ENCODE measurements around the gene SEZ6L2. TPM values are rescaled to one million over a fixed set of nuclear protein-coding genes. Genes with fewer than 3 reads are reported as not detected.
"Not testable (repeated sequence)": the region's sequence is repeated elsewhere in the genome, so short reads cannot be mapped to it uniquely, and the experiment has no call there.

Gene SEZ6L2
- total RNA-seq, 1 donor from 2014 or later = 29.1 TPM

DNA sequence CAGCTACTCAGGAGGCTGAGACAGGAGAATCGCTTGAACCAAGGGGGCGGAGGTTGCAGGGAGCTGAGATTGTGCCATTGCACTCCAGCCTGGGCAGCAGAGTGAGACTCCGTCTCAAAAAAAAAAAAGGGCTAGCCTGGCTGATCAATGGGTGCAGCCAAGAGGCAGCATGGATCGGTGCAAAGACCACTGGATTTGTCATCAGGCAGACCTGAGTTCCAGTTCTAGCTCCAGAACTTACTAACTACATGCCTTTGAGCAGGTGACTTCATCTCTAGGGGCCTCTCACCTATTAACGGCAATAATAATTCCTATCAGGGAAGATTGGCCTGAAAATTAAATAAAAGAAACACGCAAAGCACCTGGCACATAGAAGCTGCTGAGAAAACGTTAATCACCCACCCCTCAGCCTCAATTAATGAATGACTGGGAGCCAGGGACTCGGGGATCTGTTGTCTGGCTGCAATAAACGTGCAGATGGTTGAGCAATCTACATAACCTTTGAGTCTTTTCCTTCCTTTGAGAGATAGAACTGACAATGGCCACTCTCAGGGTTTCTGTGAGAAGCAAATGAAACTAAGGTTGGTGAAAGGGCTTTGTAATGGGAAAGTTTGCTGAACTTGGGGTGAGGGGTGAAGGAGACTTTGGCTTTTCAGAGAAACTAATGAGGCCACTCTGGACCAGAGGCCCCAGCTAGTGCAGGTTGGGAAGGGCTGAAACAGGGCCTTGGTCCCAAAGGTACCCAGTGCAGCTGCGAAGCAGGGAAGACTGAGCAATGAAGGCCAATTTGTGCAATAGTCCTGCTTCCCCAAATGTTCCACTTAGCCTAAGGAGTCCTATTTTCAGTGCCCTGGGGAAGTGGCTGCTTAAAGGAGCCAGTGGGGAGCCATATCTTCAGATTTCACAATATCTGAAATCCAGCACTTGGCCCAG, 7.6 kb downstream of the SEZ6L2 start:
- Mint-ChIP-seq H3K36me3 (no peaks in the 10 kb centered on the region), H3K27ac (no peak overlapping the region), H3K27me3 (ENCODE audit: low read depth) (no peaks in the 10 kb centered on the region), H3K4me3 (no peak overlapping the region), H3K9me3 (no peaks in the 10 kb centered on the region), H3K4me1 (no peaks in the 10 kb centered on the region)
- TF ChIP-seq, protein P1, sequence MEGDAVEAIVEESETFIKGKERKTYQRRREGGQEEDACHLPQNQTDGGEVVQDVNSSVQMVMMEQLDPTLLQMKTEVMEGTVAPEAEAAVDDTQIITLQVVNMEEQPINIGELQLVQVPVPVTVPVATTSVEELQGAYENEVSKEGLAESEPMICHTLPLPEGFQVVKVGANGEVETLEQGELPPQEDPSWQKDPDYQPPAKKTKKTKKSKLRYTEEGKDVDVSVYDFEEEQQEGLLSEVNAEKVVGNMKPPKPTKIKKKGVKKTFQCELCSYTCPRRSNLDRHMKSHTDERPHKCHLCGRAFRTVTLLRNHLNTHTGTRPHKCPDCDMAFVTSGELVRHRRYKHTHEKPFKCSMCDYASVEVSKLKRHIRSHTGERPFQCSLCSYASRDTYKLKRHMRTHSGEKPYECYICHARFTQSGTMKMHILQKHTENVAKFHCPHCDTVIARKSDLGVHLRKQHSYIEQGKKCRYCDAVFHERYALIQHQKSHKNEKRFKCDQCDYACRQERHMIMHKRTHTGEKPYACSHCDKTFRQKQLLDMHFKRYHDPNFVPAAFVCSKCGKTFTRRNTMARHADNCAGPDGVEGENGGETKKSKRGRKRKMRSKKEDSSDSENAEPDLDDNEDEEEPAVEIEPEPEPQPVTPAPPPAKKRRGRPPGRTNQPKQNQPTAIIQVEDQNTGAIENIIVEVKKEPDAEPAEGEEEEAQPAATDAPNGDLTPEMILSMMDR (IDR thresholded peaks at IDR 0.05; ENCODE audit: unreplicated experiment) = no peak
- no peak for DNase-seq (ENCODE audit: low spot score in 2 of 2, unreplicated experiment in 2 of 2)

DNA sequence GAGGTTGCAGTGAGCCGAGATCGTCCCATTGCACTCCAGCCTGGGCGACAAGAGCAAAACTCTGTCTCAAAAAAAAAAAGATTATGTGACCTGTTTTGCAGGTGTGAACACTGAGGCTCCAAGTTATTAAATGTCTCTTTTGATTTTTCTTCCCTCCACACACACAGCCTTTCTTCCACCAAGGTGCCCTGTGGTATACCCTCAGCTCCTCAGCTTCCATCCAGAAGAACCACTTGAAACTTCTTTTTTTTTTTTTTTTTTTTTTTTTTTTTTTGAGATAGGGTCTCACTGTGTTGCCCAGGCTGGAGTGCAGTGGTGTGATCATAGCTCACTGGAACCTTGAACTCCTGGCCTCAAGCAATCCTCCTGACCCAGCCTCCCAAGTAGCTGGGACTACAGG, 10.0 kb downstream of the SEZ6L2 start:
- not testable (repeated sequence) for H3K36me3 Mint-ChIP-seq; H3K27ac Mint-ChIP-seq; DNase-seq (ENCODE audit: low spot score in 2 of 2, unreplicated experiment in 2 of 2); H3K27me3 Mint-ChIP-seq (ENCODE audit: low read depth); H3K9me3 Mint-ChIP-seq; H3K4me1 Mint-ChIP-seq; H3K4me3 Mint-ChIP-seq

DNA sequence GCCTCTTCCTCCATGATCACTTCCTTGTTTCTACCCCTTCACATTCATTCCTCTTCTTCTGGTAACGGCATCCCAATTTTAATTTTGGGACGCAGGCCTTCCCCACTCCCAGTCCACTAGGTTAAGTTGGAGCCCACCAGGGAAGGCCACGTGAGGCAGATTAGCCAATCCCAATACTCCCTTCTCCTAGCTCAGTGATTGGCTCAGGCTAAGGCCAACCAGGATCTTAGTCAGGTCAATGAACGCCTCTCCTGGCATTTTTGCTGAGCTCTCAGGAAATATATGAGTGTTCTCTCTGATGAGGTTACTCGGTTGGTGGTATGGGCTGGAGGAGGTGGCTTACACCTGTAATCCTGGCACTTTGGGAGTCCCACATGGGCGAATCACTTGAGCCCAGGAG, 15.4 kb downstream of the SEZ6L2 start:
- Mint-ChIP-seq H3K9me3 (no peaks in the 10 kb centered on the region), H3K36me3 (no peaks in the 10 kb centered on the region), H3K4me3 (no peak overlapping the region), H3K27me3 (ENCODE audit: low read depth) (peaks cover 8% of the 10 kb centered on the region), H3K4me1 (no peaks in the 10 kb centered on the region), H3K27ac (no peak overlapping the region)
- DNase-seq (ENCODE audit: low spot score in 2 of 2, unreplicated experiment in 2 of 2) = no peak
- TF ChIP-seq, protein P1 (IDR thresholded peaks at IDR 0.05; ENCODE audit: unreplicated experiment) = no peak

DNA sequence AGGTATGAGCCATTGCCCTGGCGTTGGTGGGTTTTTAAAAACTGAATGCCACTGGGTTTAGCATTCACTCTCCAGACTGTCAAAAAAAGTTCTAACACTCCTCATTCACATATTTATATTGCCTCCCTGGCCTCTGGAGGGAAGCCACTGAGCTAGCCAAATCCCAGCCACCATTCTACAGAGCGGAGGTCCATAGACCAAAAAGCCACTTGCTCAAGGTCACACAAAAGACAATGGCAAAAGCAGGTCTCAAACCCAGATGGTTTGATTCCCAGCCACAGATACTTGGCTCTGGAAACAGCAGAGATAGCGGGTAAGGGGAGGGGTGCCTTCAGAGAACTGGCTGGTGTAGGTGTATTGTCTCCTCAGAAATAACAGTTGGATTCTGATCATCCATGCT, 18.3 kb downstream of the SEZ6L2 start:
- Mint-ChIP-seq H3K36me3 (peaks cover 4% of the 10 kb centered on the region), H3K4me3 (no peak overlapping the region), H3K4me1 (peaks cover 5% of the 10 kb centered on the region), H3K9me3 (no peaks in the 10 kb centered on the region), H3K27ac (no peak overlapping the region), H3K27me3 (ENCODE audit: low read depth) (peaks cover 34% of the 10 kb centered on the region)
- TF ChIP-seq, protein P1 (IDR thresholded peaks at IDR 0.05; ENCODE audit: unreplicated experiment) = no peak
- DNase-seq (ENCODE audit: low spot score in 2 of 2, unreplicated experiment in 2 of 2) = no peak

DNA sequence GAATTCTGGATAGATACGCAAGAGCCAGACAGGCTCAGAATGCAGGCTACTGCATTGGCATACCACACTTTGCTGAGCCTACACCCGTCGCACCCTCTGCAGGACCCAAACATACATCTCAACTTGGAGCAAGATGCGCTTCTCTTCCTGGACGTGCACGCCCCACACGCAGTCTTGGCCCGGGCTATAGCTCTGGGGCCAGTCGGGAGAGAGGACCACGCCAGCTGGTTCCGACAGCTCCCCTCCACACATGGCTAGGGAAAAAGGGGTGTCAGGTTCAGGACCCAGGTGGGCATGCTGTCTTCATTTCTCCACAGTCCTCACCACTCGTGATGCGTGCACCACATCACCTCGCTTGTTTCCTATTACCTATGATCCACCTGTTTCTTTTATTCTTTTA, 21.2 kb downstream of the SEZ6L2 start:
- TF ChIP-seq, protein P1 (IDR thresholded peaks at IDR 0.05; ENCODE audit: unreplicated experiment) = no peak
- Mint-ChIP-seq H3K4me1 (peaks cover 5% of the 10 kb centered on the region), H3K36me3 (peaks cover 4% of the 10 kb centered on the region), H3K27ac (no peak overlapping the region), H3K9me3 (no peaks in the 10 kb centered on the region), H3K27me3 (ENCODE audit: low read depth) (peaks cover 52% of the 10 kb centered on the region), H3K4me3 (no peak overlapping the region)
- no peak for DNase-seq (ENCODE audit: low spot score in 2 of 2, unreplicated experiment in 2 of 2)

DNA sequence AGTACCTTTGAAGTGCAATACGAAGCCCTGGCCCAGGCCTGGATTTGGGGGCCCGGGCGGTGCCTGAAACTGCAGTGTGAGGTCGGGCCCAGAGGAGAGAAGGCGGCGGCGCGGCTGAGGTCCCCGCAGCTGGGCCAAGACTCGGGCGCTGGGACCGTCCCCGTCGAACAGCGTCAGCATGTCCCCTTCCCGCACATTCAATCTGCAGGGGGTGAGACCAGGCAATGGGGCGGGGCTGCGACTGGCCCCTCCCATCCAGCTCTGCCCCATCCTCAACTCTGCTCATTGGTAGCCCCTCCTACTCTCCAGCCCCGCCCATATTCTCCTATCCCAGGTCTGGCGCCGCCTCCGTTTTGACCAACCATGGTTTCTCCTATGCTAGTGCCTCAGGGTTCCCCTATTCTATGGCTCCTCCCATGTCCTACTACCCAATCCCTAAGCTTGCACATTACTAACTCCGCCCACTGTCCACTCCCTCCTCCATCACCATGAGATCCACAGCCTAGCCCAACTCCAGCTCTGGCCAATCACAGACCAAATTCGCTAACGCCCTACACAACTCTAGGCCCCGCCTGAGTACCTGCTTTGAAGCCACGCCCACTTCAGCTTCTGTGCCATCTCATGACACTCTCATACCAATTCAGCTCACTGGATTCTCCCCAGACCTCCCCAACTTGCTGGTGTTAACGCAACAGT, 21.9 kb downstream of the SEZ6L2 start:
- H3K9me3 Mint-ChIP-seq = no peaks in the 10 kb centered on the region
- peaks cover 5% of the 10 kb centered on the region for H3K4me1 Mint-ChIP-seq
- peak overlapping the region; percentile 20 for H3K4me3 Mint-ChIP-seq
- TF ChIP-seq, protein P1 (IDR thresholded peaks at IDR 0.05; ENCODE audit: unreplicated experiment) = no peak
- H3K36me3 Mint-ChIP-seq = peaks cover 4% of the 10 kb centered on the region
- no peak overlapping the region for H3K27ac Mint-ChIP-seq
- DNase-seq (ENCODE audit: low spot score in 2 of 2, unreplicated experiment in 2 of 2) = no peak
- peaks cover 52% of the 10 kb centered on the region for H3K27me3 Mint-ChIP-seq (ENCODE audit: low read depth)

All from mesothelial cell of epicardium (in vitro differentiated cells).